ENCODE data around the gene SLC13A3. TPM values are rescaled to one million over a fixed set of nuclear protein-coding genes. Genes with fewer than 3 reads are reported as not detected.

SLC13A3 gene
- total and polyA plus RNA-seq, 12 donors, result 0.13 to 1.2 (median 0.58) TPM

DNA sequence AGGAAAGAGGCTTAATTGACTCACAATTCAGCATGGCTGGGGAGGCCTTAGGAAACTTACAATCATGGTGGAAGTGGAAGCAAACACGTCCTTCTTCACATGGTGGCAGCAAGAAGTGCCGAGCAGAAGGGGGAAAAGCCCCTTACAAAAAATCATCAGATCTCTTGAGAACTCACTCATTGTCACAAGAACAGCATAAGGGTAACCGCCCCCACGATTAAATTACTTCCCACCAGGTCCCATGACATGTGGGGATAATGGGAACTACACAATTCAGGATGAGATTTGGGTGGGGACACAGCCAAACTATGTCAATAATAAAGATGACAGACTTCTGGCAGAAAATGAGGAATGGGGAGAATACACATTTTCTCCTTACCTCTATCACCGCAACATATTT, 80.3 kb downstream of the SLC13A3 start:
- TF ChIP-seq, protein P1, sequence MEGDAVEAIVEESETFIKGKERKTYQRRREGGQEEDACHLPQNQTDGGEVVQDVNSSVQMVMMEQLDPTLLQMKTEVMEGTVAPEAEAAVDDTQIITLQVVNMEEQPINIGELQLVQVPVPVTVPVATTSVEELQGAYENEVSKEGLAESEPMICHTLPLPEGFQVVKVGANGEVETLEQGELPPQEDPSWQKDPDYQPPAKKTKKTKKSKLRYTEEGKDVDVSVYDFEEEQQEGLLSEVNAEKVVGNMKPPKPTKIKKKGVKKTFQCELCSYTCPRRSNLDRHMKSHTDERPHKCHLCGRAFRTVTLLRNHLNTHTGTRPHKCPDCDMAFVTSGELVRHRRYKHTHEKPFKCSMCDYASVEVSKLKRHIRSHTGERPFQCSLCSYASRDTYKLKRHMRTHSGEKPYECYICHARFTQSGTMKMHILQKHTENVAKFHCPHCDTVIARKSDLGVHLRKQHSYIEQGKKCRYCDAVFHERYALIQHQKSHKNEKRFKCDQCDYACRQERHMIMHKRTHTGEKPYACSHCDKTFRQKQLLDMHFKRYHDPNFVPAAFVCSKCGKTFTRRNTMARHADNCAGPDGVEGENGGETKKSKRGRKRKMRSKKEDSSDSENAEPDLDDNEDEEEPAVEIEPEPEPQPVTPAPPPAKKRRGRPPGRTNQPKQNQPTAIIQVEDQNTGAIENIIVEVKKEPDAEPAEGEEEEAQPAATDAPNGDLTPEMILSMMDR (IDR thresholded peaks at IDR 0.05), result no peak
- no peak overlapping the region for H3K4me3 ChIP-seq
- intact Hi-C loops (cut with DNase I), result no loop called here
- ATAC-seq (no peak), DNase-seq (no peak)
- no peaks in the 10 kb centered on the region for H3K9me3 ChIP-seq
- H3K27ac ChIP-seq, result no peak overlapping the region
- H3K36me3 ChIP-seq, result no peaks in the 10 kb centered on the region
- no peaks in the 10 kb centered on the region for H3K27me3 ChIP-seq
- WGBS, 2 donors, result 76 to 77% methylated on average over 5 of the region's 5 CpGs
- peaks cover 0 to 28% (median 16%) of the 10 kb centered on the region in 9 donors for H3K4me1 ChIP-seq

DNA sequence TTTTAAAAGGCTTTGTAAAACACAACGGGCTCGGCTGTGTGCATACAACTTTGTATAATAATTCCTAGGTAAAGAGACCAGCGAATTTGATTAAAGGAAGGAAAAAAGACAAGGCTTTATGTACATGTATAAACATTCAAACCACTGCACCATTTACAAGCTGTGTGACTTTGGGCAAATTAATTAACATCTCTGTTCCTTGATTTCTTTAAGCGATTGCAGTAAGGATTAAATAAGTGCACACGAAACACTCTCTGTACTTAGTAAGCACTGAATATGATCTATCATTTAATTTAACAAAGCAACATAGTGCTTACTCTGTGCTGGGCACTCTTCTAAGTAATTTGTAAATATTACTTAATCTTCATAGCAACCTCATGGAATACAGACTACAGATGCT, 81.3 kb downstream of the SLC13A3 start:
- no peak for DNase-seq
- H3K27ac ChIP-seq, result no peak overlapping the region
- peaks cover 0 to 28% (median 13%) of the 10 kb centered on the region in 9 donors for H3K4me1 ChIP-seq
- 93 to 95% methylated on average over 5 of the region's 5 CpGs for WGBS, 2 donors
- no peaks in the 10 kb centered on the region for H3K9me3 ChIP-seq
- intact Hi-C loops (cut with DNase I), result loop anchor here in 2 of 10 donors (5.0 to 10.0 kb wide), 2 partner anchors 105 to 112 kb away; no protein-coding TSS in a partner anchor
- H3K27me3 ChIP-seq, result no peaks in the 10 kb centered on the region
- no peaks in the 10 kb centered on the region for H3K36me3 ChIP-seq
- no peak overlapping the region for H3K4me3 ChIP-seq
- no peak for ATAC-seq
- TF ChIP-seq, protein P1 (IDR thresholded peaks at IDR 0.05), result no peak

- intact Hi-C loops (cut with DNase I), result loop anchor here in 2 of 10 donors (5.0 to 10.0 kb wide), 2 partner anchors 106 to 114 kb away; no protein-coding TSS in a partner anchor
- Histone ChIP-seq H3K4me1 (peaks cover 0 to 28% (median 13%) of the 10 kb centered on the region in 9 donors), H3K27ac (peak overlapping the region in 7 of 10 donors; percentile 9 to 69 (median 46)), H3K36me3 (no peaks in the 10 kb centered on the region), H3K4me3 (no peak overlapping the region), H3K9me3 (no peaks in the 10 kb centered on the region), H3K27me3 (no peaks in the 10 kb centered on the region)
- 7 to 12% methylated on average over 10 of the region's 10 CpGs for WGBS, 2 donors
- peak; percentile 87 to 96 (median 92) for ATAC-seq
- peak; percentile 91 to 92 for DNase-seq
- TF ChIP-seq, protein P1 (IDR thresholded peaks at IDR 0.05), result no peak
Observed at GRCh38 chr20:46568570-46569129, 82.6 kb downstream of the SLC13A3 start.

- Histone ChIP-seq H3K4me1 (peaks cover 0 to 30% (median 20%) of the 10 kb centered on the region in 9 donors), H3K36me3 (no peaks in the 10 kb centered on the region), H3K9me3 (no peaks in the 10 kb centered on the region), H3K27me3 (no peaks in the 10 kb centered on the region), H3K27ac (no peak overlapping the region), H3K4me3 (no peak overlapping the region)
- DNase-seq, result no peak
- TF ChIP-seq, protein P1 (IDR thresholded peaks at IDR 0.05), result no peak
- intact Hi-C loops (cut with DNase I), result loop anchor here in 2 of 10 donors (5.0 to 10.0 kb wide), 2 partner anchors 109 to 116 kb away; no protein-coding TSS in a partner anchor
- WGBS, 2 donors, result 82 to 83% methylated on average over 10 of the region's 10 CpGs
- no peak for ATAC-seq
Observed at GRCh38 chr20:46566125-46566524, 85.1 kb downstream of the SLC13A3 start.

Data from heart right ventricle (tissue), 16 donors.